Epithelial cell of alveolus of lung (primary cell): ENCODE data around the gene ZNF385C. TPM values are rescaled to one million over a fixed set of nuclear protein-coding genes. Genes with fewer than 3 reads are reported as not detected.

Experiments
- total RNA-seq: library from RNA; depleted of rRNA; stranded (reverse); fragments of >200 nt; gene quantifications from 2 replicates; pipeline ENCODE4 v1.2.1, GENCODE V29; 2015

The ZNF385C gene, protein sequence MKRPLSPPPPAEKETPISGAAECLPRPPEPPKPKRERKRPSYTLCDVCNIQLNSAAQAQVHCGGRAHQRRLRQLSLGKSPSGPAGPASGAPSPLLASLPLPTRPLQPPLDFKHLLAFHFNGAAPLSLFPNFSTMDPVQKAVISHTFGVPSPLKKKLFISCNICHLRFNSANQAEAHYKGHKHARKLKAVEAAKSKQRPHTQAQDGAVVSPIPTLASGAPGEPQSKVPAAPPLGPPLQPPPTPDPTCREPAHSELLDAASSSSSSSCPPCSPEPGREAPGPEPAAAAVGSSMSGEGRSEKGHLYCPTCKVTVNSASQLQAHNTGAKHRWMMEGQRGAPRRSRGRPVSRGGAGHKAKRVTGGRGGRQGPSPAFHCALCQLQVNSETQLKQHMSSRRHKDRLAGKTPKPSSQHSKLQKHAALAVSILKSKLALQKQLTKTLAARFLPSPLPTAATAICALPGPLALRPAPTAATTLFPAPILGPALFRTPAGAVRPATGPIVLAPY
- not detected in 2 replicates for total RNA-seq

DNA sequence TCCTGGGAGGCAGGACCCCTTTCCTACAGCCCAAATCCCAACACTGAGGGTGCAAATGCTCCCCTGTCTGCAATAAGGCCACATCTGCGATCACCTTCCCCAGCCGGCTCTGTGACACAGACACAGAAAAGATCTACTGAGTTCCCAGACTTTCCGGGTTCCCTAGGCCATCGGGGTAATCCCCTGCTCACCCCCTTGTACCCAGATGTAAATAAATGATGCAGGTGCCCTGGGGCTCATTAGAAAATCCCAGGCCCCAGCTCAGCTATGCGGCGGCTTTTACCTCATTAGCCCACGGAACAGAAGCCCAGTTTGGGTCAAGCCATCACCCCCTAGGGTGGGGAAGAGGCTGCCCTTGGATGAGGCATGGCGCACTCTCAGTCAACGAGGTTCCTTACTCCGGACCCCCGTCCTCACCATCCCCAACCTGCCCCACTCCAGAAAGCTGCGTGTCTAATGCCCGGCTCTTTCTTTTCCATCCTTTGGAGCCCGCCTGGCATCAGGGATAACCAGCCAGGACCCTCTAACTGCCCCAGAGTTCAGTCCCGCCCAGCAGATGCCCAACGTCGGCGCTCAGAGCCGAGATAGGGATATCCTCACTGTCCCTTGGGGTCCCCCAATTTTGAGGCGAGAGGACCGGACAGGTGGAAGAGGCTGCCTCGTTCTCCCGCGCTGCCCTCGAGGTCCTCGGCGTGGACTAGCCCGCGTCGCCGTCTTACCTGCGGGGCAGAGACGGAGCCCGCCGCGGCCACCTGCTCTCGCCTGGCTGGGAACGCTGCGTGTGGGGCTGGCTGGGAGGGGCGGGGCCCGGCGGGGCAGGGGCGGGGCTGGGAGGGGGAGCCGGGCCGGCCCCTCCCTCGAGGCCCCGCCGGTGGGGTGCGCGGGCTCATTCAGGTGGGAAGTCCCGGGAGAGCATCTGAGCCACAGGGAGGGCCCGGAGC, at the start of gene ZNF385C:
Gene ZNF385C (minus strand): TSS at position 783 of the 941 bp plus-strand sequence. CDS start 35,417 bp downstream, outside the sequence.

DNA sequence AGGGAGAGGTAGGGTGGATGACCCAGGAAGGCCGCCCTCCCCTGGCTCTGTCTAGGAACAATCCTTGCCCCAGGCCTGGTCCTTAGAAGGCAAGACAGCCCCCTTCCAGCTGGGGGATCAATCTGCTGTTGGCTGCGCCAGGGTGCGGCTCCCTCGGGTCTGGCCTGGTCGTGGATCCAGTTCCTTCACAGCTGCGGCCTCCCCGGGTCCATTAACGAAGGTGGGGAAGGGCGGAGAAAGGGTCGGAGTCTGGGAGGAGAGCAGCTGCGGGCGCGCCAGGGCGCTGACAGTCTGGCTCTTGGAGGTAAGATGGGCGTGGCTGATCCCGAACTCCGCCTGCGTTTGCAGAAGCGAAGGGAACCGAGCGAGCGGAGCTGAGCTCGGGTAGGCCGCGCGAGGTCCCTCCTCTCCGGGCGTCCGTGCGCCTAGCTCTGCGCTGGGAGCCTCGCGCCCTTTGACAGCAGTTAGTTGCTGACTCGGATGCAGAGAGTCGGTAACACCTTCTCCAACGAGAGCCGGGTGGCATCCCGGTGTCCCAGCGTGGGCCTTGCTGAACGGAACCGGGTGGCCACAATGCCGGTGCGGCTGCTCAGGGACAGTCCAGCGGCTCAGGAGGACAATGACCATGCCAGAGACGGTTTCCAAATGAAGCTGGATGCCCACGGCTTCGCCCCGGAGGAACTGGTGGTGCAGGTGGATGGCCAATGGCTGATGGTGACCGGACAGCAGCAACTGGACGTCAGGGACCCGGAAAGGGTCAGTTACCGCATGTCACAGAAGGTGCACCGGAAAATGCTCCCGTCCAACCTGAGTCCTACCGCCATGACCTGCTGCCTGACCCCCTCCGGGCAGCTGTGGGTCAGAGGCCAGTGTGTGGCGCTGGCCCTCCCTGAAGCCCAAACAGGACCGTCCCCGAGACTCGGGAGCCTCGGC, 24.4 kb upstream of the ZNF385C start, which contains the start of gene HSPB9:
Gene HSPB9 (plus strand): TSS at position 434 of the 933 bp plus-strand sequence. CDS start 47 bp downstream, at position 481.

DNA sequence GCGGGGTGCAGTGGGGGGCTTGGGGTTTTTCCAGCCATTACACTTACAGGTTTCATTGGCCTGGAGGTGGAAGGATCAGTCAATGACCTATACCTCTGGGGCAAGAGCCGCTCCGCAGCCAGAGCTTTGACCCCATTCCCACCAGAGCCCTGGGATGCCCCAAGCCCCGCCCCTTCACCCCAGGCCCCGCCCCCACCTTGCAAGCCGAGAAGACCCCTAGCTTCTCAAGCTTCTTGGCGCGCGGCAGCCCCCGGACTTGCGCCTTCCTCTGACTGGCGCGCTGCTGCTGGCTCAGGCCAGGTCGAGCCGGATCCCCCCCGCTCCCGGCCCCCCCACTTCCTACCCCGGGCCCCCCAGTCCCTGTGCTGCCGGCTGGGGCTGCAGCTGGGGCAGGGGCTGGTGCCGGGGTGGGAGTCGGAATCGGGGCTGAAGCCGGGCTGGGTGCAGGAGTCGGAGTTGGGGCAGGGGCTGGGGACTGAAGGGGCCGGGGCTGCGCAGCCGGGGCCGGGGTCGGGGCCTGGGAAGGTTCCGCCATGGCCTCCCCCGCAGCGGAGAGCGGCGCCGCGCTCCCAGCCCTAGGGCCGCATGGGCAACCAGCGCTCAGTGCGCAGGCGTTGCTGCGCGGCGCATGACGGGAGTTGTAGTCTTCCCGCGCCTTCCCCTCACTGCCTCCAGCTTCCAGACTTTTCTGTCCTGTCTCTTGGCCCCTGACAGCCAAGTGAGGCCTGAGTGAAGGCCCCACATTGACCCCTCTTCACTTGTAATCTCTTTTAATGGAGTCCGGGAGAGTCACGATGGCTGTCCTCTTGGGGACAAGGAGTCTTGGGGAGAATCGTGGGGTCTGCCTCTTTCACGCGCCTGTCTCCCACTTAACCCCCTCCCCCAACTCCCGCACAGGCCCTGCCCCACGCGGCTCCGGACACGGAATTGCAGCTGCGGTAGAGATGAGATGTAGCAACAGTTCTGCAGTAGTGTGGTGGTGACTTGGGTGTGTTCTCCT, 22.8 kb upstream of the ZNF385C start, which contains the start of gene KAT2A:
Gene KAT2A (minus strand): TSS at position 598 of the 1,000 bp plus-strand sequence. CDS start 63 bp downstream, at position 535.

DNA sequence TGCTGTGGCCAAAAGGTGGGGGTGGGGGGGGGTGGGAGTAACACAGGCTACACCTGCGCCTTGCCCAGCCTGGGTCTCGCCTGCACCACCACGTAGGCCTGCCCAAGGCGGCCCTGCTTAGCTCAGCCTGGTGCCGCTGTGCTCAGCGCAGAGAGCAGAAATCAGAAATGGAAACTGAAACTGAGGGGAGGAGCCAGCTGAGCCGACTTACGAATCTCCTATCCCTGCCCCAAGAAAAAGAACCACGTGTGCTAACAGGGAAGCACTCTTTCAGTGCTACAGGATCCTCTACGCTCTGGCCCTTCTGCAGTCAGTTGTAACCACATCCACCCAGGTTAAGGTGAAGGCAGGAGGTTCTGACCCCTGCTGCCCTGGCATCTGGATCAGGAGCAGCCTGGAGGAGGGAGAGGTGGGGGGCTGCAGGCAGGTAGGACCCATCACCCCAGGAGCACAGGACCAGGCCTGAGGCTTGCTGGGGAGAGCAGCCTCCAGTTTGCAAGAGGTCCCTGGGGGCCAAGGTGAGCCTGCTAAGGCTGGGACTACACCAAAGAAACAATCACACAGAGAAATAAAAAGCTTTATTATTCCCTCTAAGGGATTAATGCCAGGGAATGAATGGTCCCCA, 14.4 kb upstream of the ZNF385C start, which contains the start of gene DHX58:
Gene DHX58 (minus strand): TSS at position 163 of the 625 bp plus-strand sequence. CDS start 822 bp downstream, outside the sequence.

DNA sequence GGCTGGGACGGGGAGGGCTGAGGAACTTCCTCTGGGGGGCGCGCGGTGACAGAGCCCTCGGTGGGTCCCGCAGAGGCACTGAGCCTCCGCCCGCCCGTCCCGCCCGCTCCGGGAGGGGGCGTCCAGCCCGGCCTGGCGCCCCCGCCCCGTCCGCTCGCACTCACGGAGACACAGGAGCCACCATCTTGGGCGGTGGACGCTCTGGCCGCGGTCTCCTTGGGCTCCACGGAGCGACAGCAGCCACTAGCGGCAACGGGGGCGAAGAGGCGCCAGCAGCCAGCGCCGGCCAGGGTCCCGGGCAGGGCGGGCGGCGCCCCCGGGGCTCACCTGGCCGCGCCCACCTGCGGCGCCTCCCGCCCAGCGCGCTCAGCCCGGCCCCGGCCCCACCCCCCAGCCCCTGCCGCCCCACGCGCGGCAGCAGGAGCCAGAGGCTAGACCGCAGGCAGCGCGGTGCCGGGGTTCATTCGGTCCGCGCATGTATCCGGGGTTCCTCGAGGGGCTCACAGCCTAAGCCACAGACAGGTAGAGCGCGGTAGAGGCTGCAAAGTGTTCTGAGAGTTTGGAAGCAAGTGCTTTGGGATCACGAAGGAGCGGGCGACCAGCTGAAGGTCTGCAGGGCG, 47.8 kb downstream of the ZNF385C start, which contains the start of gene C17orf113:
Gene C17orf113 (minus strand): TSS at position 209 of the 620 bp plus-strand sequence. CDS start 7,225 bp downstream, outside the sequence.

DNA sequence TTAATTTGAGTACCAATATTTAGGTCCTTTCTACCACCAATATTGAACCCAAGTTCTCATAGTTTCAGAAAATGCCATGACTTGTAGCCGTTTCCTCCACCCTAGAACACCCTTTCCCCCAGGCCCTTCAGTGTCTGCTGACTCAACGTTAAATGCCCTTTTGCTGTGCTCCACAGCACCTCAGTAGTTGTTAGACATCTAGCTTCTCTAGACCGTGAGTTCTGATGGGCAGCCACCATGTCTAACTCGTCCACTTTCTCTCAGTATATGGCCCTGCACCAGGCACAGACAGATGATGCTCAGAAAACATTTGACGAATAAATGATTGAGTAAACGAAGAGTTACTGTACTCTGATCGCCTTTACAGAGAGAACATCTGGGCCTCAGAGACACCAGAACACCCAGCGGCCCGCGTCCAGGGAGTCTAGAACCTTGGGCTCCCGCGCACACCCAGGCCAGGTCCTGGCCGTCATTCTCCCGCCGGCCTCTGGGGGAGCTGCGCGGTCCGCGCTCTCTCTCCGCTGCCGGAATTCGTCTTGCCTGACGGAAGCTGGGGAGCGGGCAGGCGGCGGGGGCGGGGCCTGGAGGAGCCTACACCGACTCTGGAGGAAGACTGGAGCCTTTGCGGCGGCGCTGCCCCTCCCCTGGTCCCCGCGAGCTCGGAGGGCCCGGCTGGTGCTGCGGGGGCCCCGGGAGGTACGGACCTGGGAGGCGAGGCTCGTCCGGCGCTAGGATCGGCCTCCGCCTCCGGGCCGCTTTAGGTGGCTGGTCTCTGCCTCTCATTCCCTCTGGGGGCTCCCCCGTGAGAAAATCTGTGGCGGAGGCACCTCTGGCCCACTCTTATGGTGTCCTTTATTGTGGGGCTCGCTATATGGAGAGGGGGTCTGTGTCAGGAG, 78.5 kb downstream of the ZNF385C start, which contains the start of gene NKIRAS2:
Gene NKIRAS2 (plus strand): TSS at position 582 of the 896 bp plus-strand sequence. CDS start 1,488 bp downstream, outside the sequence.

DNA sequence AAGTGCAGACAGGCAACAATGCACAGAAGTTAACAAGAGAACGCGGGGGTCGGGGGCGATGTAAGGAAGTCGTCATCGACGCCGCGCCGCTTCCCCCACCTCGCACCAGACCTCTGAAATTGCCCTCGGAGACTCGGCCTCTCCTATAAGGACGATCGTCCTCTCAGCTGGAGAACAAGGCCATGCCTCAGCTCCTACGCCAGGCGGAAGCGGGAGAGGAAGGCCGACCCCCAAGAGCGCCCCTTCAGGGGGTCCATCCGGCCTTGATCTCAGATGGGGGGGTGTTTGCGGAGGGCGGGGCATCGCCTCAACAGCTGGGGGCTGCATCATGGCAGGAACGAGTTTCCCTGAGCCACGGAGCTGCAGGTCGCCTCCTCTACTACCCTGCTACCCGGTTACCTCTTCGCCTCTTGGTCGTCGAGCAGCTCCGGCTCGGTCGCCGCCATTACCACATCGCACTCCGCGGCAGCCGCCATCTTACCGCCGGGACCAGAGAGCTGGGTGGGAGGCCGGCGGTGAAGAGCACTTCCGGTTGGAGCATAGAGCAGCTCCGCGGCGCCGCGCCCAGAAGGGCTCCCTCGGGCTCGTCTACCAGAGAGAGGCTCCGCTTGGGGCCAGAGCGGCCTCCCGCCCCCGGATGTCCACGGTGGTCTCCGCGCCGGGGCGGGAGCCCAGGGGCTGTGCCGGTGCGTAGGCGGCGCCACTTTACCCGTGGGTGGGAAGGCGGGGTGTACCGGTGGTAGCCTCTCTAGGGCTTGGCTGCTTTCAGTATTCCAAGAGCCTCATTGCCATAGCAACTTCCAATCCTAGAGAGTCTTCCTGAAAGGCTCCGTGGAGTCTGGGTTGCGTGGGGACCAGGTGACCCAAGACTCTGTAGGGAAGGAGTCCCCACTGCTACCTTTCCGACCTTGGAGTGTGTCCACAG, 81.1 kb downstream of the ZNF385C start, which contains the start of gene DNAJC7:
Gene DNAJC7 (minus strand): TSS at position 499 of the 925 bp plus-strand sequence. CDS start 23 bp downstream, at position 476.

Other genes starting within 250 kb of the ZNF385C start
- gene KLHL11, start 233.1 kb downstream of the ZNF385C start, total RNA-seq, result 16.3 and 23.9 TPM in 2 replicates
- gene ACLY, start 179.5 kb downstream of the ZNF385C start, total RNA-seq, result 123 and 285 TPM in 2 replicates
- gene ODAD4, start 167.9 kb downstream of the ZNF385C start, total RNA-seq, result 0.52 and 1.9 TPM in 2 replicates
- 58.9 and 69.8 TPM in 2 replicates for gene CNP, start 131.7 kb downstream of the ZNF385C start, total RNA-seq
- gene DNAJC7, start 81.0 kb downstream of the ZNF385C start, total RNA-seq, result 52.6 and 63.4 TPM in 2 replicates
- 45.0 and 47.1 TPM in 2 replicates for gene NKIRAS2, start 78.4 kb downstream of the ZNF385C start, total RNA-seq
- 0.13 and 2.1 TPM in 2 replicates for gene C17orf113, start 47.9 kb downstream of the ZNF385C start, total RNA-seq
- gene DHX58, start 14.2 kb upstream of the ZNF385C start, total RNA-seq, result 8.3 and 9.7 TPM in 2 replicates
- gene KAT2A, start 22.9 kb upstream of the ZNF385C start, total RNA-seq, result 6.6 and 17.8 TPM in 2 replicates
- not detected in 2 replicates for gene HSPB9, start 24.3 kb upstream of the ZNF385C start, total RNA-seq
- gene RAB5C, start 56.5 kb upstream of the ZNF385C start, total RNA-seq, result 113 and 126 TPM in 2 replicates
- gene KCNH4, start 82.7 kb upstream of the ZNF385C start, total RNA-seq, result not detected in 2 replicates
- not detected in 2 replicates for gene HCRT, start 87.0 kb upstream of the ZNF385C start, total RNA-seq
- gene GHDC, start 96.0 kb upstream of the ZNF385C start, total RNA-seq, result 20.0 and 32.6 TPM in 2 replicates
- 19.9 and 26.3 TPM in 2 replicates for gene STAT5B, start 177.9 kb upstream of the ZNF385C start, total RNA-seq
- gene STAT5A, start 190.0 kb upstream of the ZNF385C start, total RNA-seq, result 12.8 and 18.5 TPM in 2 replicates